Pancreas (tissue), 10 donors: ENCODE measurements around the gene SOS1. TPM values are rescaled to one million over a fixed set of nuclear protein-coding genes. Genes with fewer than 3 reads are reported as not detected.

Experiments used
- ATAC-seq, 4 donors: fragments of 200-7000 bp; cut with Tn5 transposase; one replicate each; pipeline versions ENCODE4 v1.8.0 to v1.9.1; 2020; ENCODE audit warnings: mild to moderate bottlenecking in 4 of 4, moderate library complexity in 4 of 4
- DNase-seq, 6 donors: peaks; one replicate each; pipeline ENCODE4 v3.0.0-alpha.2; 2020
- FAIRE-seq: peaks from 2 replicates; lab custom pipeline; 2012; peaks lifted over from hg19 to GRCh38; lab: Jason Lieb, UNC
- H3K27ac ChIP-seq, 4 donors: fragments of 200-600 bp; sonication (generic); 1 replicate in 3 of 4; 2 replicates in 1 of 4; pipeline versions ENCODE4 v1.5.0 to v1.8.0; 2020
- H3K27me3 ChIP-seq, 4 donors: fragments of 200-600 bp; one replicate each; pipeline ENCODE4 v1.8.0; 2021
- H3K36me3 ChIP-seq, 3 donors: fragments of 200-600 bp; sonication (generic) in 1 of 3; one replicate each; pipeline versions ENCODE4 v1.5.0 to v1.8.0; 2020 to 2021
- H3K4me1 ChIP-seq, 3 donors: fragments of 200-600 bp; one replicate each; pipeline ENCODE4 v1.8.0; 2021
- H3K4me3 ChIP-seq, 4 donors: fragments of 200-600 bp; sonication (generic) in 2 of 4; one replicate each; pipeline versions ENCODE4 v1.5.0 to v1.8.0; 2020 to 2021
- H3K9me3 ChIP-seq, 4 donors: fragments of 200-600 bp; one replicate each; pipeline ENCODE4 v1.8.0; 2021
- WGBS, 2 donors: extraction: QIAGEN DNeasy Blood & Tissue Kit; methylation state at CpG; one replicate each; pipeline ENCODE4 v1.1.7; 2013; 5-methylcytosine and 5-hydroxymethylcytosine counted together
- intact Hi-C, 3 donors: fragments of 100-400 bp; cut with DNase I; formaldehyde crosslinking; loops; one replicate each; pipeline versions ENCODE4 v1.11.1 to v1.14.2; 2022
- polyA plus RNA-seq, 2 donors: library from polyadenylated mRNA; stranded (reverse); fragments of 200-250 nt; gene quantifications; one replicate each; pipeline ENCODE4 v1.2.3, GENCODE V29; 2013
- total RNA-seq, 6 donors: library from RNA; stranded (reverse); fragmentation: NEBNext Ultra II Directional in 4 of 6; extraction: Animal tissue kit (Norgen Biotek cat#: 25700) in 4 of 6; gene quantifications; one replicate each; pipeline versions ENCODE4 v1.2.1 to v1.2.4, GENCODE V29; 2021 to 2023
- TF ChIP-seq, protein P1 (sequence below), 4 donors: fragments of 200-600 bp; sonication (generic) in 3 of 4; IDR thresholded peaks; one replicate each; pipeline versions ENCODE4 v1.5.0 to v1.8.0; 2021; ENCODE audit warnings: antibody characterized with exemption in 4 of 4
- donor health status: healthy with polysubstance abuse.
- donor health status: DM: no; HTN: no; CAD: no; lungs with moderate emphysema.
- donor health status: DM: no; HTN: no; CAD: no.
- donor health status: control.
- donor health status: control.
- donor health status: Bipolar disorder and iron deficiency.
- donor health status: DM: yes; HTN: yes; CAD: no.
- donor health status: DM: no; HTN: no; CAD: no.
- donor health status: DM: no; HTN: no; CAD: no.
- donor health status: DM: yes; HTN: yes; CAD: no.

Gene SOS1
- total and polyA plus RNA-seq, 8 donors, result 3.2 to 22.6 (median 10.1) TPM

DNA sequence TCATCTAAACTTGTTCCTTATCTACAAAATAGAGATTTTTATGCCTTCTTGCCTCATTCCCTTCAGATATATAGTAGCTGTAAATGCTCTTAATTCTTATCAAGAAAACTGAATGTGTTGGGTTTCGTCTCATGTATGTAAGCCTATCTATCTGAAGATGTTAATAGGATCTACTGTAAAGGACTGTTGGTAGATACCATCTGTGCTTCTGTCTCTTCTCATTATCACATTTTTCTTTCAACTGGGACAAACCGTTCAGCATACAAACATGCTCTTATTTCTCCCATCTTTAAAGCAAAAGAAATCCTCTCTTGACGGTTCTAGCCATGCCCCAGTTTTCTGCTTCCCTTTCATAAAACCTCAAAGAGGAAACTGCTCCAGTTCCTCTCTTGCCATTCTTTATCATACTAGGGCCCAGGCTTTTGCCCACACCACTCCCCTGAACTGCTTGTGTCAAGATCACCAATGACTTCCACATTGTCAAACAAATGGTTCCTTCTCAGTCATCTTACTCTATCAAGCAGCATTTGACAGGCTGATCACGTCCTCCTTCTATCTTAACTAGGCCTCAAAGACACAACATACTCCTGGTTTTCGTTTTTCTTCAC is 142.5 kb downstream of the SOS1 start:
- no peak for FAIRE-seq
- no peak overlapping the region for H3K27ac ChIP-seq
- H3K4me1 ChIP-seq, result no peaks in the 10 kb centered on the region
- intact Hi-C loops, result no loop called here
- H3K4me3 ChIP-seq, result no peak overlapping the region
- peak in 1 of 4 donors; percentile 29 for ATAC-seq
- TF ChIP-seq, protein P1, sequence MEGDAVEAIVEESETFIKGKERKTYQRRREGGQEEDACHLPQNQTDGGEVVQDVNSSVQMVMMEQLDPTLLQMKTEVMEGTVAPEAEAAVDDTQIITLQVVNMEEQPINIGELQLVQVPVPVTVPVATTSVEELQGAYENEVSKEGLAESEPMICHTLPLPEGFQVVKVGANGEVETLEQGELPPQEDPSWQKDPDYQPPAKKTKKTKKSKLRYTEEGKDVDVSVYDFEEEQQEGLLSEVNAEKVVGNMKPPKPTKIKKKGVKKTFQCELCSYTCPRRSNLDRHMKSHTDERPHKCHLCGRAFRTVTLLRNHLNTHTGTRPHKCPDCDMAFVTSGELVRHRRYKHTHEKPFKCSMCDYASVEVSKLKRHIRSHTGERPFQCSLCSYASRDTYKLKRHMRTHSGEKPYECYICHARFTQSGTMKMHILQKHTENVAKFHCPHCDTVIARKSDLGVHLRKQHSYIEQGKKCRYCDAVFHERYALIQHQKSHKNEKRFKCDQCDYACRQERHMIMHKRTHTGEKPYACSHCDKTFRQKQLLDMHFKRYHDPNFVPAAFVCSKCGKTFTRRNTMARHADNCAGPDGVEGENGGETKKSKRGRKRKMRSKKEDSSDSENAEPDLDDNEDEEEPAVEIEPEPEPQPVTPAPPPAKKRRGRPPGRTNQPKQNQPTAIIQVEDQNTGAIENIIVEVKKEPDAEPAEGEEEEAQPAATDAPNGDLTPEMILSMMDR (IDR thresholded peaks at IDR 0.05), result no peak
- 88 to 92% methylated on average over 5 of the region's 5 CpGs for WGBS, 2 donors
- no peak for DNase-seq
- H3K9me3 ChIP-seq, result no peaks in the 10 kb centered on the region
- no peaks in the 10 kb centered on the region for H3K36me3 ChIP-seq
- H3K27me3 ChIP-seq, result no peaks in the 10 kb centered on the region

GRCh38 chr2:38977047-38977446 is 143.8 kb downstream of the SOS1 start:
- H3K27ac ChIP-seq, result no peak overlapping the region
- H3K9me3 ChIP-seq, result no peaks in the 10 kb centered on the region
- FAIRE-seq (no peak), DNase-seq (no peak), ATAC-seq (no peak)
- intact Hi-C loops, result no loop called here
- 96 to 98% methylated on average over 3 of the region's 3 CpGs for WGBS, 2 donors
- H3K4me3 ChIP-seq, result no peak overlapping the region
- H3K27me3 ChIP-seq, result no peaks in the 10 kb centered on the region
- H3K4me1 ChIP-seq, result no peaks in the 10 kb centered on the region
- H3K36me3 ChIP-seq, result no peaks in the 10 kb centered on the region
- TF ChIP-seq, protein P1 (IDR thresholded peaks at IDR 0.05), result no peak

GRCh38 chr2:38975042-38975441 is 145.8 kb downstream of the SOS1 start:
- Histone ChIP-seq H3K4me3 (no peak overlapping the region), H3K27ac (no peak overlapping the region), H3K27me3 (no peaks in the 10 kb centered on the region), H3K4me1 (no peaks in the 10 kb centered on the region), H3K36me3 (no peaks in the 10 kb centered on the region), H3K9me3 (no peaks in the 10 kb centered on the region)
- 88 to 93% methylated on average over 6 of the region's 6 CpGs for WGBS, 2 donors
- intact Hi-C loops, result no loop called here
- no peak for DNase-seq
- ATAC-seq, result no peak
- no peak for FAIRE-seq
- TF ChIP-seq, protein P1 (IDR thresholded peaks at IDR 0.05), result no peak

DNA sequence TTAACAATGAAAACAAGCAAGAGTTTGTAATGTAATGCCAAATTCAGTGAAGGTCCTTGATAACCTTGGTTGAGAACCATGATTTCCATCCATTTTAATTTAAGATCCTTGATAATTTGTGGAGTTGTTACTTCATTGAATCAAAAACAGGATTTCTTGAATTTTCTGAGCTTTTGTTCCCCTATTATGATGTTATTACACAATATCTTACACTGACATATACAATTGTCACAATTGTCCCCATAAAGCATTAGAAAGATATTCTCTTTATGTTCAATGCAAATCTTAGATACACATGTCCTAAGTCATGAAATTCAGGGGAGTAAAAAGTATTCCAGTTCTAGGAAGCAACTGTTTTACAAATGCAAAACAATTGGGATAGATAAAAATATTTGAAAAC is 147.6 kb downstream of the SOS1 start:
- H3K27me3 ChIP-seq, result no peaks in the 10 kb centered on the region
- no peak overlapping the region for H3K27ac ChIP-seq
- no peaks in the 10 kb centered on the region for H3K4me1 ChIP-seq
- FAIRE-seq (no peak), ATAC-seq (no peak), DNase-seq (no peak)
- intact Hi-C loops, result no loop called here
- TF ChIP-seq, protein P1 (IDR thresholded peaks at IDR 0.05), result no peak
- no peaks in the 10 kb centered on the region for H3K36me3 ChIP-seq
- no peaks in the 10 kb centered on the region for H3K9me3 ChIP-seq
- H3K4me3 ChIP-seq, result no peak overlapping the region

- FAIRE-seq, result no peak
- H3K4me1 ChIP-seq, result no peaks in the 10 kb centered on the region
- 82 to 90% methylated on average over 4 of the region's 4 CpGs for WGBS, 2 donors
- no peak for ATAC-seq
- TF ChIP-seq, protein P1 (IDR thresholded peaks at IDR 0.05), result no peak
- H3K9me3 ChIP-seq, result no peaks in the 10 kb centered on the region
- H3K27me3 ChIP-seq, result no peaks in the 10 kb centered on the region
- H3K36me3 ChIP-seq, result no peaks in the 10 kb centered on the region
- no peak overlapping the region for H3K4me3 ChIP-seq
- no peak for DNase-seq
- no peak overlapping the region for H3K27ac ChIP-seq
- intact Hi-C loops, result no loop called here
Observed at GRCh38 chr2:38971377-38971776, 149.5 kb downstream of the SOS1 start.
